Eye (tissue), 1 donor: Measurements from ENCODE around the gene GPX5.

Experiments
- DNase-seq: peaks from one replicate; pipeline ENCODE4 v3.0.0-alpha.2; 2015

Gene GPX5

GRCh38 chr6:28563430-28564095 lies 37.9 kb downstream of the GPX5 start:
- no peak for DNase-seq

- DNase-seq, result no peak
Observed at GRCh38 chr6:28565823-28566526, 40.3 kb downstream of the GPX5 start.

GRCh38 chr6:28566527-28567252 lies 41.0 kb downstream of the GPX5 start:
- no peak for DNase-seq

- DNase-seq, result no peak
Observed at GRCh38 chr6:28567506-28567905, 41.8 kb downstream of the GPX5 start.

GRCh38 chr6:28568515-28569108 lies 42.9 kb downstream of the GPX5 start:
- DNase-seq, result no peak

- DNase-seq, result no peak
Observed at GRCh38 chr6:28569748-28570147, 44.1 kb downstream of the GPX5 start.

- no peak for DNase-seq
Observed at GRCh38 chr6:28580475-28580874, 54.8 kb downstream of the GPX5 start.

GRCh38 chr6:28583463-28583862 lies 57.8 kb downstream of the GPX5 start:
- DNase-seq, result no peak
